ENCODE measurements around the gene C10orf120. TPM values are rescaled to one million over a fixed set of nuclear protein-coding genes. Genes with fewer than 3 reads are reported as not detected.

C10orf120 gene
- total RNA-seq, 1 experiment from 2014 or later = not detected

DNA sequence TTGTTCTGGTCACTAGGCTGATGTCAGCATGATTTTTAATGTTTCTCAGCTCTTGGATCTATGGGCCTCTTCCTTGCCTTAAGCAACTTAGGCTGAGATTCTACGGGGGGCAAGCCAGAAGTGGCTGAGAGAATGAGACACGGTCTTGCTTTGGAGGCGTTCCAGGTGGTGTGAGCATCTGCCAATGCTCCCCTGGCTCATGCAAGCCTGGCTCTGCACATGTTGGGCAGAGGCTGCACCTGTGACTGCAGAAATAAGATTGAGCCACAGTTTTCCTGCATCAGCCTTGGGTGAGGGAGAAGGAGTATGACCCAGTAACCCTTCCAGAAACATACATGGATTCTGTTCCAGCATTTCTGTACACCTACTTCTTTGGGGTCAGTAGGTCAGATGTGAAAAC lies 41.9 kb downstream of the C10orf120 start:
- ChIA-PET CTCF (interaction anchor here (0.6 to 1.0 kb wide), 2 partner anchors 27 to 47 kb away, joined by 3 to 4 read pairs; no protein-coding TSS in a partner anchor), POLR2A (no interaction called here)
- intact Hi-C loops (cut with micrococcal nuclease) = no loop called here
- BruUV-seq (replicated peaks) = no TSS peak
- Mint-ChIP-seq H3K4me1 (ENCODE audit: insufficient read depth, unreplicated experiment) (no peaks in the 10 kb centered on the region), H3K9me3 (ENCODE audit: unreplicated experiment) (no peaks in the 10 kb centered on the region), H3K27ac (ENCODE audit: low read depth, unreplicated experiment) (no peak overlapping the region), H3K4me3 (ENCODE audit: unreplicated experiment) (no peak overlapping the region), H3K27me3 (ENCODE audit: insufficient read depth, unreplicated experiment) (peaks cover 33% of the 10 kb centered on the region), H3K36me3 (ENCODE audit: insufficient read depth, unreplicated experiment) (no peaks in the 10 kb centered on the region)
- DNase-seq (ENCODE audit: unreplicated experiment) = no peak
- TF ChIP-seq CTCF (IDR thresholded peaks at IDR 0.05; ENCODE audit: unreplicated experiment) = no peak

GRCh38 chr10:122657255-122657654 lies 42.4 kb downstream of the C10orf120 start:
- Mint-ChIP-seq H3K36me3 (ENCODE audit: insufficient read depth, unreplicated experiment) (no peaks in the 10 kb centered on the region), H3K27ac (ENCODE audit: low read depth, unreplicated experiment) (no peak overlapping the region), H3K9me3 (ENCODE audit: unreplicated experiment) (no peaks in the 10 kb centered on the region), H3K27me3 (ENCODE audit: insufficient read depth, unreplicated experiment) (peaks cover 38% of the 10 kb centered on the region), H3K4me1 (ENCODE audit: insufficient read depth, unreplicated experiment) (no peaks in the 10 kb centered on the region), H3K4me3 (ENCODE audit: unreplicated experiment) (no peak overlapping the region)
- POLR2A ChIA-PET = interaction anchor here (0.6 kb wide), 1 partner anchor 1062 kb away, joined by 3 read pairs; no protein-coding TSS in a partner anchor
- no TSS peak for BruUV-seq (replicated peaks)
- intact Hi-C loops (cut with micrococcal nuclease) = no loop called here
- DNase-seq (ENCODE audit: unreplicated experiment) = no peak
- CTCF ChIA-PET = interaction anchor here (0.6 kb wide), 1 partner anchor 27 kb away, joined by 4 read pairs; no protein-coding TSS in a partner anchor
- TF ChIP-seq CTCF (IDR thresholded peaks at IDR 0.05; ENCODE audit: unreplicated experiment) = no peak

DNA sequence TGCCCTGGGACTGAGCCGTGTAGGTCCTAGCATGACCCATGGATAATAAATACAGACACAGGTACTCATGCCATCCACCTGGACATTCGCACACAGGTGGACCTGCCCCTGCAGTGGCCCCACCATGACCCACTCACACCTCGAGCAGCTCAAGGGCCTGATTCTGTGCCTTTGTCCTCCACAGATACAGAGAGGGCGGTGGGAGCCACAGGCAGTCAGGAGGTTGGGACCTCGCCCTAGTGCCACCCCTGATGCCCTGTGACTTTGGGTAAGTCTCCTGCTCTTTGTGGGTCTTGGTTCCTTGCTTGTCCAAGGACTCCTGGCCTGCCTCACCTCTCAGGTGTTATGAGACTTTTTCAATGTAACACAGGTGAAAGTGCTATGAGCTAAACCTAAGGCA lies 42.9 kb downstream of the C10orf120 start:
- no peaks in the 10 kb centered on the region for H3K4me1 Mint-ChIP-seq (ENCODE audit: insufficient read depth, unreplicated experiment)
- H3K27me3 Mint-ChIP-seq (ENCODE audit: insufficient read depth, unreplicated experiment) = peaks cover 43% of the 10 kb centered on the region
- no peak overlapping the region for H3K4me3 Mint-ChIP-seq (ENCODE audit: unreplicated experiment)
- no peak for TF ChIP-seq CTCF (IDR thresholded peaks at IDR 0.05; ENCODE audit: unreplicated experiment)
- intact Hi-C loops (cut with micrococcal nuclease) = no loop called here
- ChIA-PET CTCF (no interaction called here), POLR2A (interaction anchor here (0.6 kb wide), 1 partner anchor 1062 kb away, joined by 3 read pairs; no protein-coding TSS in a partner anchor)
- BruUV-seq (replicated peaks) = no TSS peak
- H3K9me3 Mint-ChIP-seq (ENCODE audit: unreplicated experiment) = no peaks in the 10 kb centered on the region
- no peak for DNase-seq (ENCODE audit: unreplicated experiment)
- H3K36me3 Mint-ChIP-seq (ENCODE audit: insufficient read depth, unreplicated experiment) = no peaks in the 10 kb centered on the region
- H3K27ac Mint-ChIP-seq (ENCODE audit: low read depth, unreplicated experiment) = no peak overlapping the region

DNA sequence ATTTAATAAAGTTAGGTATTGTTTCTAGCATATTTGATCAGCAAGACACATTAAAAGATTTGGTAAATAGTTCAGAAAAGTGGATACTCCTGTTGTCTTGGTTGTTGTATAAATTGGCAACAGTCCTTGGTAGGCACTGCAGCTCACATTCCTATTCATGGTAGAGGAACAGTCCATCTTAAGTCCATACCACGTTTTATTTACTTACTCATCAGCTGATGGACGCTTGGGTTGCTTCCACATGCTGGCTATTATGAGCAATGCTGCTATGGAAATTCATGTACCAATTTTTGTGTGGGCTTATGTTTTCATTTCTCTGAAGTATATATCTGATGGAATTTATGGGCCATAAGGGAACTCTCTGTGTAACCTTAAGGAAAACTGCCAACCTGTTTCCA lies 43.3 kb downstream of the C10orf120 start:
- ChIA-PET CTCF (no interaction called here), POLR2A (interaction anchor here (0.5 kb wide), 1 partner anchor 501 kb away, joined by 3 read pairs; no protein-coding TSS in a partner anchor)
- intact Hi-C loops (cut with micrococcal nuclease) = no loop called here
- Mint-ChIP-seq H3K27ac (ENCODE audit: low read depth, unreplicated experiment) (no peak overlapping the region), H3K27me3 (ENCODE audit: insufficient read depth, unreplicated experiment) (peaks cover 48% of the 10 kb centered on the region), H3K9me3 (ENCODE audit: unreplicated experiment) (no peaks in the 10 kb centered on the region), H3K4me3 (ENCODE audit: unreplicated experiment) (no peak overlapping the region), H3K36me3 (ENCODE audit: insufficient read depth, unreplicated experiment) (no peaks in the 10 kb centered on the region), H3K4me1 (ENCODE audit: insufficient read depth, unreplicated experiment) (no peaks in the 10 kb centered on the region)
- TF ChIP-seq CTCF (IDR thresholded peaks at IDR 0.05; ENCODE audit: unreplicated experiment) = no peak
- peak; percentile 58 for DNase-seq (ENCODE audit: unreplicated experiment)
- BruUV-seq (replicated peaks) = no TSS peak

All from MCF 10A (cell line).